Measurements from ENCODE around the gene NF1.
"Not testable (repeated sequence)": the region's sequence is repeated elsewhere in the genome, so short reads cannot be mapped to it uniquely, and the experiment has no call there.

Gene NF1

GRCh38 chr17:31311526-31311925 lies 216.7 kb downstream of the NF1 start:
- ChIA-PET POLR2A (interaction anchor here (0.5 kb wide), 1 partner anchor 8 kb away, joined by 3 read pairs; no protein-coding TSS in a partner anchor), CTCF (interaction anchor here (0.9 to 1.1 kb wide), 3 partner anchors 12 to 217 kb away, joined by 3 to 6 read pairs (median 3); no protein-coding TSS in a partner anchor)
- no peak for TF ChIP-seq CTCF (IDR thresholded peaks at IDR 0.05; ENCODE audit: control extremely low read depth, extremely low read depth, low read depth, missing control alignments)
- DNase-seq (ENCODE audit: extremely low spot score), result no peak

- CTCF ChIA-PET, result interaction anchor here (0.9 to 1.1 kb wide), 3 partner anchors 12 to 216 kb away, joined by 3 to 6 read pairs (median 3); no protein-coding TSS in a partner anchor
- POLR2A ChIA-PET; DNase-seq (ENCODE audit: extremely low spot score): not testable (repeated sequence)
- TF ChIP-seq CTCF (IDR thresholded peaks at IDR 0.05; ENCODE audit: control extremely low read depth, extremely low read depth, low read depth, missing control alignments), result peak; percentile 18
These were observed 217.4 kb downstream of the NF1 start for GRCh38 chr17:31312223-31312622.

GRCh38 chr17:31313982-31314781 lies 219.4 kb downstream of the NF1 start, which contains the start of gene EVI2B:
Gene EVI2B (minus strand): TSS chr17:31314054. CDS start chr17:31305609, 8,445 bp downstream.
- POLR2A ChIA-PET, result no interaction called here
- CTCF ChIA-PET, result no interaction called here
- DNase-seq (ENCODE audit: extremely low spot score), result peak; percentile 31
- no peak for TF ChIP-seq CTCF (IDR thresholded peaks at IDR 0.05; ENCODE audit: control extremely low read depth, extremely low read depth, low read depth, missing control alignments)

GRCh38 chr17:31314782-31315100 lies 220.0 kb downstream of the NF1 start:
- TF ChIP-seq CTCF (IDR thresholded peaks at IDR 0.05; ENCODE audit: control extremely low read depth, extremely low read depth, low read depth, missing control alignments), result no peak
- ChIA-PET POLR2A (no interaction called here), CTCF (no interaction called here)
- DNase-seq (ENCODE audit: extremely low spot score), result no peak

GRCh38 chr17:31318298-31318801 lies 223.6 kb downstream of the NF1 start:
- CTCF ChIA-PET, result interaction anchor here (1.3 to 1.4 kb wide), 2 partner anchors 8 to 54 kb away, joined by 3 to 6 read pairs; no protein-coding TSS in a partner anchor
- TF ChIP-seq CTCF (IDR thresholded peaks at IDR 0.05; ENCODE audit: control extremely low read depth, extremely low read depth, low read depth, missing control alignments), result no peak
- POLR2A ChIA-PET, result no interaction called here
- DNase-seq (ENCODE audit: extremely low spot score), result no peak

GRCh38 chr17:31318851-31319661 lies 224.3 kb downstream of the NF1 start:
- POLR2A ChIA-PET, result no interaction called here
- CTCF ChIA-PET, result interaction anchor here (1.3 to 1.4 kb wide), 2 partner anchors 9 to 54 kb away, joined by 3 to 6 read pairs; no protein-coding TSS in a partner anchor
- DNase-seq (ENCODE audit: extremely low spot score), result no peak
- TF ChIP-seq CTCF (IDR thresholded peaks at IDR 0.05; ENCODE audit: control extremely low read depth, extremely low read depth, low read depth, missing control alignments), result no peak
